HEK293 (cell line): ENCODE results near the gene TGFBRAP1.

Source experiments
- BCL11A ChIP-seq: fragments of 450-650 bp; formaldehyde crosslinking; IDR thresholded peaks from 2 replicates; pipeline ENCODE4 v1.5.1; 2016; ENCODE audit warnings: low read depth, missing biosample characterization, missing genetic modification characterization
- CTCF ChIP-seq: fragments of 450-650 bp; formaldehyde crosslinking; IDR thresholded peaks from 2 replicates; pipeline ENCODE4 v1.5.1; 2016; ENCODE audit warnings: missing biosample characterization, missing genetic modification characterization
- TRIM28 ChIP-seq: IDR thresholded peaks from 2 replicates; pipeline ENCODE4 v1.6.1; 2011; ENCODE audit warnings: low read length, control low read depth, borderline replicate concordance
- YY1 ChIP-seq: fragments of 450-650 bp; formaldehyde crosslinking; IDR thresholded peaks from 2 replicates; pipeline ENCODE4 v1.5.1; 2018; ENCODE audit warnings: missing biosample characterization, missing genetic modification characterization
- ZBTB1 ChIP-seq: fragments of 450-650 bp; formaldehyde crosslinking; IDR thresholded peaks from 2 replicates; pipeline ENCODE4 v1.5.1; 2016; ENCODE audit warnings: missing biosample characterization, missing genetic modification characterization
- ZNF140 ChIP-seq: fragments of 450-650 bp; formaldehyde crosslinking; IDR thresholded peaks from 2 replicates; pipeline ENCODE4 v1.5.1; 2016; ENCODE audit warnings: missing biosample characterization, missing genetic modification characterization
- ZNF324 ChIP-seq: fragments of 450-650 bp; formaldehyde crosslinking; IDR thresholded peaks from 2 replicates; pipeline ENCODE4 v1.5.1; 2016; ENCODE audit warnings: missing biosample characterization, missing genetic modification characterization

GRCh38 chr2:105274046-105274445 lies 55.5 kb downstream of the TGFBRAP1 start:
- TF ChIP-seq CTCF (tag by site-specific recombination) (no peak), ZBTB1 (tag by site-specific recombination) (no peak), YY1 (tag by site-specific recombination) (no peak), ZNF140 (no peak), TRIM28 (no peak), BCL11A (tag by site-specific recombination) (no peak), ZNF324 (tag by site-specific recombination) (no peak)
